ENCODE data around the gene CLHC1.

DNA sequence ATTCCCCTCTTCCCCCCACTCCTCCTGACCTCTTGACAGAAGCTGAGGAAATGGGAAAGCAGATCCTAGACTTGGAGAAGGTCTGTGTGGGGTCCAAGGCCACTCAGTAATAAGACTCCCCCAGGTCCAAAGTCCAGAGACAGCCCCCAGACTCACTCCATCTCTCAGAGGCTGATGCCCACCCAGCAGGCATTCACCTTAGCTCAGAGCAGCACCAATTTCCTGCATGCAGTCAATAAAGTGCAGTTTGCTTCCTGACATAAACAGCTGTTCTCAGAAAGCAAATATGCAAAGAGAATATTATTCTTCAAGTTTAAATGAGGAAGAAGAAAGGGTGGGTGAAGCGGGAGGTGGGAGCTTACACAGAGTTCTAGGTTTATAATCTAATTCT, 97.8 kb downstream of the CLHC1 start:
- TF ChIP-seq, protein P1, sequence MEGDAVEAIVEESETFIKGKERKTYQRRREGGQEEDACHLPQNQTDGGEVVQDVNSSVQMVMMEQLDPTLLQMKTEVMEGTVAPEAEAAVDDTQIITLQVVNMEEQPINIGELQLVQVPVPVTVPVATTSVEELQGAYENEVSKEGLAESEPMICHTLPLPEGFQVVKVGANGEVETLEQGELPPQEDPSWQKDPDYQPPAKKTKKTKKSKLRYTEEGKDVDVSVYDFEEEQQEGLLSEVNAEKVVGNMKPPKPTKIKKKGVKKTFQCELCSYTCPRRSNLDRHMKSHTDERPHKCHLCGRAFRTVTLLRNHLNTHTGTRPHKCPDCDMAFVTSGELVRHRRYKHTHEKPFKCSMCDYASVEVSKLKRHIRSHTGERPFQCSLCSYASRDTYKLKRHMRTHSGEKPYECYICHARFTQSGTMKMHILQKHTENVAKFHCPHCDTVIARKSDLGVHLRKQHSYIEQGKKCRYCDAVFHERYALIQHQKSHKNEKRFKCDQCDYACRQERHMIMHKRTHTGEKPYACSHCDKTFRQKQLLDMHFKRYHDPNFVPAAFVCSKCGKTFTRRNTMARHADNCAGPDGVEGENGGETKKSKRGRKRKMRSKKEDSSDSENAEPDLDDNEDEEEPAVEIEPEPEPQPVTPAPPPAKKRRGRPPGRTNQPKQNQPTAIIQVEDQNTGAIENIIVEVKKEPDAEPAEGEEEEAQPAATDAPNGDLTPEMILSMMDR (IDR thresholded peaks at IDR 0.05; ENCODE audit: borderline replicate concordance, extremely low read depth, low read length, poor library complexity, severe bottlenecking) = no peak
- no peak for TF ChIP-seq EZH2 (IDR thresholded peaks at IDR 0.05; ENCODE audit: borderline replicate concordance, low read depth, low read length, severe bottlenecking)

Data from DND-41 (cell line).